A549 (cell line): ENCODE results near the gene BDH1. TPM values are rescaled to one million over a fixed set of nuclear protein-coding genes. Genes with fewer than 3 reads are reported as not detected.
"Not testable (repeated sequence)": the region's sequence is repeated elsewhere in the genome, so short reads cannot be mapped to it uniquely, and the experiment has no call there.

Source experiments
- ATAC-seq, 2 experiments: fragments of 200-7000 bp in 1 of 2; fragments of >200 bp in 1 of 2; cut with Nextera tagmentation in 1 of 2; cut with Tn5 transposase in 1 of 2; 3 replicates each; pipeline versions ENCODE4 v1.8.0 to v1.9.1; 2018 to 2020; ENCODE audit warnings: mild to moderate bottlenecking in 1 of 2, moderate library complexity in 1 of 2
- CTCF ChIA-PET: fragments of 300-600 bp; sonication (Branson Sonifier 250); formaldehyde crosslinking; extraction: SDS; loops from one replicate; lab custom pipeline; 2021; ENCODE audit warnings: antibody characterized with exemption, inconsistent platforms; lab: Yijun Ruan, JAX
- POLR2A ChIA-PET: fragments of 350-600 bp; formaldehyde crosslinking; extraction: SDS; loops from one replicate; lab custom pipeline; 2021; ENCODE audit warnings: antibody characterized with exemption, inconsistent platforms; lab: Yijun Ruan, JAX
- DNase-seq, 2 experiments: peaks; one replicate each; pipeline versions ENCODE4 v3.0.0 to v3.0.0-alpha.2; 2011 to 2016; ENCODE audit warnings: low read depth in 1 of 2, low spot score in 1 of 2
- FAIRE-seq: peaks from 2 replicates; lab custom pipeline; 2011; peaks lifted over from hg19 to GRCh38; lab: Jason Lieb, UNC
- H3K27ac ChIP-seq, 2 experiments: fragments of >200 bp; sonication (Bioruptor Twin); formaldehyde crosslinking; 3 replicates each; pipeline ENCODE4 v1.5.1; 2016 to 2017
- H3K4me1 ChIP-seq: fragments of >200 bp; sonication (Bioruptor Twin); formaldehyde crosslinking; 3 replicates; pipeline ENCODE4 v1.6.1; 2016
- H3K4me2 ChIP-seq: fragments of >200 bp; sonication (Bioruptor Twin); formaldehyde crosslinking; 3 replicates; pipeline ENCODE4 v1.6.1; 2016
- H3K4me3 ChIP-seq: fragments of >200 bp; sonication (Bioruptor Twin); formaldehyde crosslinking; 3 replicates; pipeline ENCODE4 v1.5.1; 2016
- H3K9me3 ChIP-seq: fragments of >200 bp; sonication (Bioruptor Twin); formaldehyde crosslinking; 3 replicates; pipeline ENCODE4 v1.6.1; 2016
- CHD2 ChIP-seq: fragments of 150-350 bp; IDR thresholded peaks from 2 replicates; pipeline ENCODE4 v1.6.1; 2014; ENCODE audit warnings: low read length; ENCODE audit not compliant: partially characterized antibody
- FOSL2 ChIP-seq, 2 experiments: fragments of 450-650 bp in 1 of 2; fragments of >200 bp in 1 of 2; sonication (Bioruptor Twin) in 1 of 2; formaldehyde crosslinking; IDR thresholded peaks; 2 replicates each; pipeline versions ENCODE4 v1.5.0 to v1.6.1; 2016 to 2020; ENCODE audit warnings: mild to moderate bottlenecking in 1 of 2, moderate library complexity in 1 of 2
- FOXS1 ChIP-seq: fragments of 250-450 bp; sonication (Bioruptor Pico); IDR thresholded peaks from 2 replicates; pipeline ENCODE4 v1.5.0; 2020; ENCODE audit warnings: mild to moderate bottlenecking, moderate library complexity
- GATA3 ChIP-seq: IDR thresholded peaks from 2 replicates; pipeline ENCODE4 v1.6.1; 2012; ENCODE audit warnings: borderline replicate concordance
- JUN ChIP-seq, 2 experiments: fragments of >200 bp; sonication (Bioruptor Twin); formaldehyde crosslinking; IDR thresholded peaks; 2 replicates in 1 of 2; 3 replicates in 1 of 2; pipeline ENCODE4 v1.6.1; 2016 to 2017
- JUNB ChIP-seq: fragments of >200 bp; sonication (Bioruptor Twin); formaldehyde crosslinking; IDR thresholded peaks from 2 replicates; pipeline ENCODE4 v1.6.1; 2016
- POLR2A ChIP-seq: IDR thresholded peaks from 2 replicates; pipeline ENCODE4 v1.6.1; 2012; ENCODE audit warnings: mild to moderate bottlenecking, low read length
- RAD21 ChIP-seq, 2 experiments: fragments of >200 bp in 1 of 2; sonication (Bioruptor Twin) in 1 of 2; formaldehyde crosslinking in 1 of 2; IDR thresholded peaks in 1 of 2; conservative IDR thresholded peaks in 1 of 2; 2 replicates in 1 of 2; 3 replicates in 1 of 2; pipeline ENCODE4 v1.6.1; 2012 to 2018; ENCODE audit warnings: inconsistent platforms in 1 of 2
- RFX5 ChIP-seq: fragments of 450-650 bp; IDR thresholded peaks from 2 replicates; pipeline ENCODE4 v1.7.1; 2014; ENCODE audit warnings: antibody characterized with exemption, mild to moderate bottlenecking, moderate library complexity
- ZC3H11A ChIP-seq: fragments of 450-650 bp; IDR thresholded peaks from 2 replicates; pipeline ENCODE4 v1.6.1; 2014; ENCODE audit warnings: antibody characterized with exemption, mild to moderate bottlenecking
- ZFP36 ChIP-seq: fragments of 450-650 bp; IDR thresholded peaks from 2 replicates; pipeline ENCODE4 v1.6.1; 2014; ENCODE audit warnings: borderline replicate concordance; ENCODE audit not compliant: partially characterized antibody
- WGBS: methylation state at CpG from one replicate; pipeline ENCODE4 v1.1.6; 2017; ENCODE audit errors: missing lambda C conversion rate; 5-methylcytosine and 5-hydroxymethylcytosine counted together
- polyA plus RNA-seq, 4 experiments: library from polyadenylated mRNA; depleted of rRNA in 3 of 4; stranded (reverse); fragments of >200 nt; fragmentation: RNase III in 1 of 4; extraction: RNeasy Plus Mini Kit Qiagen cat#74134 plus additional on column Dnase treatment in 1 of 4; gene quantifications; 2 replicates in 3 of 4; 3 replicates in 1 of 4; pipeline ENCODE4 v1.2.3, GENCODE V29; 2011 to 2017
- TF ChIP-seq, protein P1 (sequence below): fragments of 250-450 bp; sonication (Bioruptor Pico); IDR thresholded peaks from 2 replicates; pipeline ENCODE4 v1.5.0; 2020; ENCODE audit warnings: low read depth, mild to moderate bottlenecking, moderate library complexity
- TF ChIP-seq, protein P2 (sequence below): IDR thresholded peaks from 2 replicates; pipeline ENCODE4 v1.6.1; 2012

BDH1 gene
- polyA plus RNA-seq, 2 of the 4 experiments (the other 2 are of a cell fraction): 3.1 to 4.6 TPM

DNA sequence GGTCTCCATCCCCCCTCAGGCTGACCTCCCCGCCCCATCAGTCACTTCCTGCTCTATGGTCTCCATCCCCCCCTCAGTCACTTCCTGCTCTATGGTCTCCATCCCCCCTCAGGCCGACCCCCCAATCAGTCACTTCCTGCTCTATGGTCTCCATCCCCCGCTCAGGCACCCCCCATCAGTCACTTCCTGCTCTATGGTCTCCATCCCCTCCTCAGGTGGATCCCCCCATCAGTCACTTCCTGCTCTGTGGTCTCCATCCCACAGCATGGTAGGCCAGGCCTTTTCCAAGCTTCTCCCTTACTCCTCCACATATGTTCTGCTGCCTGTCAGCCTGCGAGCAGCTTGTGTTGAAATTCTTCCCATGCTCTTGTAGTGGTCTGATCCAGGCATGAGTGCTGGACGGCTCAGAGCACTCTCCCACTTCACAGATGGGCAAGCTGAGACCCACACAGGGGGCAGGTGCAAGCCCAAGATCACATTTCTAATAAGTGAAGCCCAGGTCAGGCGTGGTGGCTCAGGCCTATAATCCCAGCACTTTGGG lies 36.8 kb downstream of the BDH1 start:
- H3K9me3 ChIP-seq: no peaks in the 10 kb centered on the region
- ATAC-seq: no peak
- no peak overlapping the region for H3K4me3 ChIP-seq
- TF ChIP-seq, protein P1, sequence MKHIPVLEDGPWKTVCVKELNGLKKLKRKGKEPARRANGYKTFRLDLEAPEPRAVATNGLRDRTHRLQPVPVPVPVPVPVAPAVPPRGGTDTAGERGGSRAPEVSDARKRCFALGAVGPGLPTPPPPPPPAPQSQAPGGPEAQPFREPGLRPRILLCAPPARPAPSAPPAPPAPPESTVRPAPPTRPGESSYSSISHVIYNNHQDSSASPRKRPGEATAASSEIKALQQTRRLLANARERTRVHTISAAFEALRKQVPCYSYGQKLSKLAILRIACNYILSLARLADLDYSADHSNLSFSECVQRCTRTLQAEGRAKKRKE (CRISPR knock-in tag): no peak
- TF ChIP-seq CHD2 (no peak), FOXS1 (CRISPR knock-in tag) (no peak), ZC3H11A (no peak), RFX5 (no peak)
- TF ChIP-seq, protein P2, sequence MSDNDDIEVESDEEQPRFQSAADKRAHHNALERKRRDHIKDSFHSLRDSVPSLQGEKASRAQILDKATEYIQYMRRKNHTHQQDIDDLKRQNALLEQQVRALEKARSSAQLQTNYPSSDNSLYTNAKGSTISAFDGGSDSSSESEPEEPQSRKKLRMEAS: no peak
- ChIA-PET POLR2A (no interaction called here), CTCF (interaction anchor here (1.1 kb wide), 1 partner anchor 262 kb away, joined by 5 read pairs; no protein-coding TSS in a partner anchor)
- DNase-seq: no peak
- peak overlapping the region; percentile 97 to 99 for H3K27ac ChIP-seq
- 93% methylated on average over 3 of the region's 6 CpGs for WGBS
- peaks cover 55% of the 10 kb centered on the region for H3K4me1 ChIP-seq
- no peak for FAIRE-seq
- no peak overlapping the region; the same call in 2 of the 3 replicates for H3K4me2 ChIP-seq

DNA sequence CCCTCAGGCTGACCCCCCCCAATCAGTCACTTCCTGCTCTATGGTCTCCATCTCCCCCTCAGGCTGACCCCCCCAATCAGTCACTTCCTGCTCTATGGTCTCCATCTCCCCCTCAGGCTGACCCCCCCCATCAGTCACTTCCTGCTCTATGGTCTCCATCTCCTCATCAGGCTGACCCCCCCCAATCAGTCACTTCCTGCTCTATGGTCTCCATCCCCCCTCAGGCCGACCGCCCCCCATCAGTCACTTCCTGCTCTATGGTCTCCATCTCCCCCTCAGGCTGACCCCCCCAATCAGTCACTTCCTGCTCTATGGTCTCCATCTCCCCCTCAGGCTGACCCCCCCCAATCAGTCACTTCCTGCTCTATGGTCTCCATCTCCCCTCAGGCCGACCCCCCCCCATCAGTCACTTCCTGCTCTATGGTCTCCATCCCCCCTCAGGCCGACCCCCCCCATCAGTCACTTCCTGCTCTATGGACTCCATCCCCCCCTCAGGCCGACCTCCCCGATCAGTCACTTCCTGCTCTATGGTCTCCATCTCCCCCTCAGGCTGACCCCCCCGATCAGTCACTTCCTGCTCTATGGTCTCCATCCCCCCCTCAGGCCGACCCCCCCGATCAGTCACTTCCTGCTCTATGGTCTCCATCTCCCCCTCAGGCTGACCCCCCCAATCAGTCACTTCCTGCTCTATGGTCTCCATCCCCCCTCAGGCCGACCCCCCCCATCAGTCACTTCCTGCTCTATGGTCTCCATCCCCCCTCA lies 37.7 kb downstream of the BDH1 start:
- peaks cover 55% of the 10 kb centered on the region for H3K4me1 ChIP-seq
- POLR2A ChIA-PET, H3K4me2 ChIP-seq, H3K4me3 ChIP-seq, DNase-seq, CTCF ChIA-PET, FAIRE-seq, H3K9me3 ChIP-seq, ATAC-seq: not testable (repeated sequence)
- no CpG with 5 or more reads among the region's 10 CpGs for WGBS
- peak overlapping the region in 1 of 2 experiments; percentile 99; a peak in 2 of 6 replicates for H3K27ac ChIP-seq

DNA sequence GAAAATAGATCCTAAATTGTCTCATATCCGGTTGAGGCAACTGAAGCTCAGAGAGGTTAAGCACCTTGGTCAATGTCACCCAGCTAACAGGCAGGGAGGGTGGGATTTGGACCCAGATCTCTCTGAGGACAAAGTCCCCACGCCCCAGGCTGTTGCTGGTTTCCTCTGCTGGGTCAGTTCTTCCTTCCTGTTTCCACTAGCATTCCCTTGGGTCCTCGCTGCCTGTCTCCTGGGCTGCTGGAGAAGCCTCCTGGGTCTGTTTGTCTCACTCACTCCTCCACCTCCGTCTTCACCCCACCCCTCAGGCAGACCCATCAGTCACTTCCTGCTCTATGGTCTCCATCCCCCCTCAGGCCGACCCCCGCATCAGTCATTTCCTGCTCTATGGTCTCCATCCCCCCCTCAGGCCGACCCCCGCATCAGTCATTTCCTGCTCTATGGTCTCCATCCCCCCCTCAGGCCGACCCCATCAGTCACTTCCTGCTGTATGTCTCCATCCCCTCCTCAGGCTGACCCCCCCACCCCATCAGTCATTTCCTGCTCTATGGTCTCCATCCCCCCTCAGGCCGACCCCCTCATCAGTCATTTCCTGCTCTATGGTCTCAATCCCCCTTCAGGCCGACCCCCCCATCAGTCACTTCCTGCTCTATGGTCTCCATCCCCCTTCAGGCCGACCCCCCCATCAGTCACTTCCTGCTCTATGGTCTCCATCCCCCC lies 38.7 kb downstream of the BDH1 start:
- Histone ChIP-seq H3K4me1 (peaks cover 48% of the 10 kb centered on the region), H3K27ac (peak overlapping the region; percentile 67 to 92), H3K4me2 (peak overlapping the region; percentile 69)
- FAIRE-seq, H3K4me3 ChIP-seq, ATAC-seq, H3K9me3 ChIP-seq, DNase-seq, POLR2A ChIA-PET: not testable (repeated sequence)
- peak; percentile 55 for TF ChIP-seq ZFP36
- WGBS: 5% methylated on average over 4 of the region's 12 CpGs
- CTCF ChIA-PET: interaction anchor here (0.8 kb wide), 1 partner anchor 507 kb away, joined by 3 read pairs; no protein-coding TSS in a partner anchor

DNA sequence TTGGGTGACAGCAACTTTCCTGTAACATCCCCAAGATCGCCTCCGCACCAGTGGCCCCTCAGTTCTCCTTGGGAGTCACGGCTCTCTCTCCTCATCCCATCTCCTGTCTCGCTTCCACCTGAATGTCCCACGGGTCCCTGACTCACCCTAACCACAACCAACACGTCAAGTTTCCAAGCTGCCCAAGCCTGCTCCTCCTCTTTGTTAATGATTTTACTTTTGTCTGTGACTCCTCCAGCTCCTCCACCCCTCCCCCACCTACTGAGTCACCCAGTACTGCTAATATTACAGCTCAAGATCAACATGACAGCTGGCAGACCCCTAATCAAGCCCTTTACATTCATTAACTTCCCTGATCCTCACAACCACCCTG lies 39.3 kb downstream of the BDH1 start:
- FAIRE-seq (peak; percentile 78), DNase-seq (peak; percentile 71 to 85), ATAC-seq (peak; percentile 28 to 34; a peak in 5 of 6 replicates)
- Histone ChIP-seq H3K27ac (peak overlapping the region; percentile 67 to 92), H3K9me3 (no peaks in the 10 kb centered on the region), H3K4me1 (peaks cover 44% of the 10 kb centered on the region), H3K4me3 (no peak overlapping the region), H3K4me2 (peak overlapping the region; percentile 69)
- ChIA-PET POLR2A (no interaction called here), CTCF (interaction anchor here (0.8 kb wide), 1 partner anchor 507 kb away, joined by 3 read pairs; no protein-coding TSS in a partner anchor)
- TF ChIP-seq FOSL2 (IDR thresholded peaks at IDR 0.05) (peak; percentile 33; the same call in 1 of the 2 replicates), FOSL2 (CRISPR knock-in tag; IDR thresholded peaks at IDR 0.05) (peak; percentile 71), RAD21 (conservative IDR thresholded peaks at IDR 0.05 in 1 of 2, IDR thresholded peaks at IDR 0.05 in 1 of 2) (no peak), JUNB (0 out of 2 replicates have a peak, but pooled peaks have one; percentile 39), JUN (IDR thresholded peaks at IDR 0.05) (peak in 1 of 2 experiments; percentile 46; a peak in 1 of 5 replicates), GATA3 (0 out of 2 replicates have a peak, but pooled peaks have one; percentile 28), POLR2A (no peak)
- TF ChIP-seq, protein P2: peak; percentile 33; the same call in 1 of the 2 replicates
- WGBS: 18% methylated on average over 6 of the region's 6 CpGs
